HG02623 (cell line): Measurements from ENCODE around the gene PTAFR.

ENCODE experiments used
- ATAC-seq: cut with Tn5 transposase; IDR thresholded peaks from one replicate; pipeline ENCODE4 v1.9.1; 2021; ENCODE audit warnings: moderate library complexity; ENCODE audit not compliant: unreplicated experiment

Gene PTAFR

GRCh38 chr1:28178690-28179485 lies 2.4 kb upstream of the PTAFR start:
- no peak for ATAC-seq

- no peak for ATAC-seq
Observed at GRCh38 chr1:28175955-28176485, 470 bp downstream of the PTAFR start.

GRCh38 chr1:28173980-28174297 lies 2.6 kb downstream of the PTAFR start:
- no peak for ATAC-seq

GRCh38 chr1:28173151-28173979 lies 3.1 kb downstream of the PTAFR start:
- ATAC-seq: no peak

GRCh38 chr1:28172713-28173150 lies 3.8 kb downstream of the PTAFR start:
- peak; percentile 53 for ATAC-seq

GRCh38 chr1:28171246-28171645 lies 5.2 kb downstream of the PTAFR start:
- ATAC-seq: no peak

GRCh38 chr1:28170001-28170596 lies 6.4 kb downstream of the PTAFR start:
- no peak for ATAC-seq

- no peak for ATAC-seq
Observed at GRCh38 chr1:28163496-28164161, 12.9 kb downstream of the PTAFR start.

- no peak for ATAC-seq
Observed at GRCh38 chr1:28162151-28162550, 14.3 kb downstream of the PTAFR start.

- ATAC-seq: no peak
Observed at GRCh38 chr1:28161751-28162150, 14.7 kb downstream of the PTAFR start.

GRCh38 chr1:28160782-28161266 lies 15.7 kb downstream of the PTAFR start:
- no peak for ATAC-seq

GRCh38 chr1:28159680-28160079 lies 16.8 kb downstream of the PTAFR start:
- ATAC-seq: no peak

- no peak for ATAC-seq
Observed at GRCh38 chr1:28159243-28159642, 17.2 kb downstream of the PTAFR start.

- ATAC-seq: no peak
Observed at GRCh38 chr1:28157894-28158293, 18.6 kb downstream of the PTAFR start.

GRCh38 chr1:28156821-28157220 lies 19.7 kb downstream of the PTAFR start:
- ATAC-seq: no peak

GRCh38 chr1:28155628-28156027 lies 20.9 kb downstream of the PTAFR start:
- no peak for ATAC-seq

- no peak for ATAC-seq
Observed at GRCh38 chr1:28154078-28154594, 22.4 kb downstream of the PTAFR start.

GRCh38 chr1:28150125-28150780 lies 26.2 kb downstream of the PTAFR start:
- no peak for ATAC-seq

GRCh38 chr1:28148880-28149195 lies 27.7 kb downstream of the PTAFR start:
- no peak for ATAC-seq
